Amygdala (tissue), 56 donors: ENCODE results near the gene SLC51A.
"Not testable (repeated sequence)": the region's sequence is repeated elsewhere in the genome, so short reads cannot be mapped to it uniquely, and the experiment has no call there.

ENCODE experiments used
- DNase-seq, 56 donors: peaks; one replicate each; lab custom pipeline; 2025; lab: John Stamatoyannopoulos, UW

SLC51A gene

GRCh38 chr3:196236223-196236622 is 19.9 kb downstream of the SLC51A start:
- no peak for DNase-seq

GRCh38 chr3:196237203-196237602 is 20.9 kb downstream of the SLC51A start:
- no peak for DNase-seq

DNA sequence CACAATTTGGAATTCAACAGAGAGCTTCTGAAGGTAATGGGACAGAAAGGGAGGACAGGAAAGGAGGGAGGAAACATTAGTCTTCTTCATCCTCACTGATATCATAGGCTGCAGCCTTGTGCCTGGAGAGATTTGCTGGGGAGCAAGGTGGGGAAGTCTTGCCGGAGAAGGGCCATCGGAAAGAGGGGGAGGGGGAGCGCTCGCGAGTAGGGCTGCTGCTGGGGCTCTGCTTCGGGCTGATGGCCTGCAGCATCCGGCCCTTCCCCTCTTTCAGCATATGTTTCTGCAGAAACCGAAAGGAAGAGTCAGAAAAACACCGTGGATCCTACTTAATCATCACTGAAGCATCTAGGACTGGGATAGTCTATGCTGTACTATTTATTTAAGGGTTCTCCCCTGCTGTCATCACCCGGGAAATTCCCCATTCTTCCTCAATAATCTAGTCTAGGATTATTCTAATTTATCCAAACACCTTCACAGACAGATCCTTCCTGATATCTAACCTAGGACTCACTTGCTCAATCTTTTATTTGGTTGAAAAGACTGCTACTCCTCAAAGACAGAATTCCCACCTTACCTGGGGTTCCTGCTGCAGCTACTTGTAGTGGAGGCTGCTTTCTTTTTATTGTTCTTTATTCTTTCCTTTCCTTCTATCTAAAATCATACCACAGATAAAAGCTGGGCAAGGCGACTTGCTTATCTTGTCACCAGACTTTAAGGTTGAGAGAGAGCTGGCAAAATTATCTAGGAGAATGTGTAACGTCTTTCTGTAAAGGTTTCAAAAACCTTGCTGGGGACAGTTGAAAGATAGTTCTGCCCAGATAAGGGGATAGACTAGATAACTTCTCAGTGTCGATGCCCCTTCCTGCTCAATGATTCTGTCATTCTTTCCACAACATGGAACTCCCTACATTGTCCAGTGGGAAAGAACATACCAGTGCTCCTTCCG is 22.6 kb downstream of the SLC51A start:
- no peak for DNase-seq

GRCh38 chr3:196240424-196240823 is 24.1 kb downstream of the SLC51A start:
- no peak for DNase-seq

- DNase-seq, result no peak
These were observed 25.4 kb downstream of the SLC51A start for GRCh38 chr3:196241704-196242103.

DNA sequence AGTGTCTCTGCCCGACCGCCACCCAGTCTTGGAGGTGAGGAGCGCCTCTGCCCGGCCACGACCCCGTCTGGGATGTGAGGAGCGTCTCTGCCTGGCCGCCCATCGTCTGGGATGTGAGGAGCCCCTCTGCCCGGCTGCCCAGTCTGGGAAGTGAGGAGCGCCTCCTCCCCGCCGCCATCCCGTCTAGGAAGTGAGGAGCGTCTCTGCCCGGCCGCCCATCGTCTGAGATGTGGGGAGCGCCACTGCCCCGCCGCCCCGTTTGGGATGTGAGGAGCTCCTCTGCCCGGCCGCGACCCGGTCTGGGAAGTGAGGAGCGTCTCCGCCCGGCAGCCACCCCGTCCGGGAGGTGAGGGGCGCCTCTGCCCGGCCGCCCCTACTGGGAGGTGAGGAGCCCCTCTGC is 27.8 kb downstream of the SLC51A start:
- not testable (repeated sequence) for DNase-seq

- no peak for DNase-seq
These were observed 30.4 kb downstream of the SLC51A start for GRCh38 chr3:196246612-196247308.

- no peak for DNase-seq
These were observed 35.6 kb downstream of the SLC51A start for GRCh38 chr3:196251918-196252317.

GRCh38 chr3:196254376-196255283 is 38.3 kb downstream of the SLC51A start:
- no peak for DNase-seq

DNA sequence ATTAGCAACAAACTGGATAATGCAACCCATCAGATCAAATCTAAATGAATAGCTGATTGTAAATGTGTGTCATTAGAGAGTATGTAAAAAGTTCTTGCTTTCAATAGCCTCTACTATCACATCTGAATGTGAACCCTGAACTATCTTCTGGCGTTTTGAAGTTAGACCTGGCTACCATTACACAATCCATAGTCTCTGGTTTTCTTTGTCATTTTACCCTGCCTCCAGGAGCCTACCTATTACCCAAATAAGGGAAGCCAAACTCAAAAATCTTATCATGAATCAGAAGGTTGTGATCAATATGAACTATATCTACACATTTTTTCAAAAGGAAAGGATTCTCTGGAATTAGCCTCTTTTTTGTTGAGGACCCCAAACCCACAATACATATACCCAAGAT is 39.4 kb downstream of the SLC51A start:
- no peak for DNase-seq

GRCh38 chr3:196260784-196261183 is 44.5 kb downstream of the SLC51A start:
- DNase-seq, result no peak

DNA sequence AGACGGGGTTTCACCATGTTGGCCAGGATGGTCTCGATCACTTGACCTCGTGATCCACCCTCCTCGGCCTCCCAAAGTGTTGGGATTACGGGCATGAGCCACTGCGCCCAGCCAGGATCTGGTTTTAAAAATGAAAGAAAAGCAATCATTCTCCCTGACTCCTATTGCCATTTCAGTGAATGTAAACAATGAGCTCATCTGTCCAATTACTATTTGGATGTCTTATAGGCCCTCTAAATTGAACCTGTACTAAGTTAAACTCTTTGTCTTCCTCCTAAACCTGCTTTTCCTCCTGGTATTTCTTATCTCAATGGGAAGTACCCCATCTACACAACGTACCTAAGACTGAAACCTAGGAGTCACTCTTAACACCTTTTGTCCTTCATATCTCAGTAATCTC is 47.5 kb downstream of the SLC51A start:
- DNase-seq, result no peak

- no peak for DNase-seq
These were observed 52.2 kb downstream of the SLC51A start for GRCh38 chr3:196268284-196269163.

DNA sequence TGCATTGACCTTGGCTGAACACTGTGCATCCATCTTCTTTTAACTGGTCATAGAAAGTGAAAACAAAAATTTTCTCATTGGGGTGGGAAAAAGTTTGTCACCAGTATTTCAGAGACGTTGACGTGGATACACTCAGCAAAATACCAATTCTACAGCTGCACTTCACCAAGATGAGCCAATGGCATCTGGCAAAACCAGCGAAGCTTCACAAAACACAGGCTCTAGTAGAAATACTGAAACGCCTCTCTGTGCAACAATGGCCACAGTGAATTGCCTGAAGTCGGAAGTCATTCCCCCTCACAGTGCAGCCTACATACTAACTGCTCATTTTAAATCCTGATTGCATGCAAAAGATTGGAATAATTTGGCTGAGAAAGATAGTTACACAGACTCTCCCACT is 54.2 kb downstream of the SLC51A start:
- peak in 3 of 56 donors; percentile 2 to 11 (median 7) for DNase-seq

DNA sequence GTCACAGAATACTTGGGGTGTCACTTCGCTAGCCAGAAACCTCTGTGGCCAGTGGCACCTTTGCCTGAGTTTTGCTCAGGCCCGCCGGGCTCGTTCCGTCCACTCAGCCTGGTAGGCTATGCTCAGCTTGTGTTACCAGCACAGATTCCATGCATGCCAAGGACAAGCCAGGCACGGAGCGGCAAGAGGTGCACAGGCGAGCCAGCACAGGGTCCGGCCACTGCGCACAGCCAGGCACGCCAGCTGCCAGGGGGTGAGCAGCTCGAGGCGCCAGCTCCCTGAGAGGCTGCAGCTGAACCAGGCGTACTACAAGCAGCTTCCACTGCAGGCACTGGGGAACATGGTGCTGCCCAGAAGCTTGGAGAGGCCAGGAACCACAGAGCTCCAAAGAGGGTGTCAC is 56.5 kb downstream of the SLC51A start:
- DNase-seq, result no peak

DNA sequence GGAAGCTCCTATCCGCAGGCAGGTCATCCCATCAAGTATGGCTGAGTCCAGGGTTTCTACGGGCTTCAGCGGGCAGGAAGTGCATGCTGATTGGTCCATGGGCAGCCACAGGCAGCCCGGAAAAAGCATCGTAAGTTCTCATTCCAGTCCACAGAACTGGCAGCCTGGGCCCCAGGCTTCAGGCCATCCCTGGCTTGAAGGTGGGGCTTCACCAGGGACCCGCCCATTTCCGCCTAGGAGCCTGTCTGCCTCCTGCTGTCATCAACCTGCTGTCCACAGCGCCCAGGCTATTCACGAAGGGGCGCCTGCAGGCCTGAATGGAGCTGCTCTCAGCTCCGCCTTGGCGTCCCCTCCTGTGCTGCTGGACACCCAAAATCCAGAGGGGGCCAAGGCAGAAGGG is 57.3 kb downstream of the SLC51A start:
- no peak for DNase-seq

DNA sequence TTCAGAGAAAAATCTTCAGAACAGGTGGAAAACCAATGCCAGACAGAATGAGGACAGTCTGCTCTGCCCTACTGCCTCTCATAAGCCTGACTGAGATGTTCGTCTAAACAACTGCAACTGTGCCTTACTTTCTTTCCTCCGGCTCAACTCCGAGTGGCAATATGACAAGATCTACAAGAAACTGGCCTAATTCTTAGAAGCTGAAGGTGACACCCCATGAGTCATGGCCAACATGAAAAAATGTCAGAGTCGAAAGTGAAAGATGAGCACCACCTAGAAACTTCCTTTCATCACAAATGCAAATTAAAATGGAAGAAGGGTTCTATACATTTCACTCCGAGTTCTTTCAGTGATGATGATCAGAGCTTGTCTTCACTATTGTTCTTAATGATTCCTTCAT is 58.3 kb downstream of the SLC51A start:
- no peak for DNase-seq

DNA sequence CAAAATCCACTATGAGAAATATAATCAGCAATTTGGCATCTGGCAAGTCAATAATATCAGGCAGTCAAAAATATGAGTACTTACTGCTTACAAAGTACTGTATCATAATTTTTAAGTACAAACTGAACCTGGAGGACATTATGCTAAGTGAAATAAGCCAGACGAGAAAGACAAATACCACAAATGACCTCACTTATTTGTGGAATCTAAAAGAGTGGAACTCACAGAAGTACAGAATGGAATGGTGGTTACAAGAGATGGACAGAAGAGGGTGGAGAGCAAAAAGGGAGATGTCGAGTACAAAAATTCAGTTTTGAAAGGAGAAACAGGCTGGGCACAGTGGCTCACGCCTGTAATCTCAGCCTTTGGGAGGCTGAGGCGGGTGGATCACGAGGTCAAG is 58.8 kb downstream of the SLC51A start:
- DNase-seq, result no peak

- no peak for DNase-seq
These were observed 64.5 kb downstream of the SLC51A start for GRCh38 chr3:196280689-196281440.
